ENCODE data around the gene ABCA6. TPM values are rescaled to one million over a fixed set of nuclear protein-coding genes. Genes with fewer than 3 reads are reported as not detected.

The ABCA6 gene
- total and polyA plus RNA-seq, 9 of the 15 experiments (the other 6 are each of a cell fraction or from before 2014, with no cell fraction given): 0.06 to 0.73 (median 0.15) TPM

GRCh38 chr17:69096541-69096940 is 45.2 kb downstream of the ABCA6 start:
- peaks cover 3 to 38% of the 10 kb centered on the region in 2 experiments; a peak in 4 of 5 replicates for H3K4me1 ChIP-seq (replicated peaks in 1 of 2; ENCODE audit: control insufficient read depth in 2 of 2, insufficient read depth in 2 of 2, low read length in 2 of 2)
- no peak overlapping the region for H3K9ac ChIP-seq (ENCODE audit: insufficient read depth in 1 of 2, low read depth in 2 of 2, low read length in 2 of 2)
- DNase-seq (ENCODE audit: extremely low read depth in 1 of 4, low spot score in 3 of 4) (no peak), ATAC-seq (no peak), FAIRE-seq (no peak)
- in situ Hi-C loops (cut with MboI): no loop called here
- no peak overlapping the region for H3K27ac ChIP-seq (ENCODE audit: extremely low read depth, low read depth, low read length)
- no peak overlapping the region for H2AFZ ChIP-seq (ENCODE audit: low read depth, low read length)
- H3K9me3 ChIP-seq (replicated peaks; ENCODE audit: control insufficient read depth, insufficient read depth, low read depth, low read length): peaks cover 5% of the 10 kb centered on the region
- 88% methylated on average over 1 of the region's 1 CpG for WGBS (ENCODE audit: insufficient coverage, low coverage, missing lambda C conversion rate)
- no peaks in the 10 kb centered on the region for H3K79me2 ChIP-seq (ENCODE audit: control insufficient read depth, insufficient read depth, low read length)
- H4K20me1 ChIP-seq (replicated peaks; ENCODE audit: control insufficient read depth, insufficient read depth, low read length): no peaks in the 10 kb centered on the region
- POLR2A ChIA-PET: no interaction called here
- BruUV-seq (replicated peaks): no TSS peak
- CTCF ChIA-PET (ENCODE audit: low intra/inter-chr PET ratio): no interaction called here
- H3K27me3 ChIP-seq (ENCODE audit: control insufficient read depth in 2 of 2, insufficient read depth in 2 of 2, low read length in 2 of 2): no peaks in the 10 kb centered on the region
- no peaks in the 10 kb centered on the region for H3K9me1 ChIP-seq (ENCODE audit: control insufficient read depth, insufficient read depth, low read length)
- H3K36me3 ChIP-seq (ENCODE audit: control insufficient read depth, insufficient read depth, low read length): peaks cover 4% of the 10 kb centered on the region; the same call in 1 of the 3 replicates
- intact Hi-C loops (cut with micrococcal nuclease): no loop called here
- H3K4me3 ChIP-seq: no peak overlapping the region
- no peak overlapping the region for H3K4me2 ChIP-seq (ENCODE audit: insufficient read depth, low read length)
- TF ChIP-seq ZBTB7A (IDR thresholded peaks at IDR 0.05; ENCODE audit: borderline replicate concordance, control insufficient read depth, low read depth, low read length): no peak
- TF ChIP-seq DEAF1 (CRISPR knock-in tag; IDR thresholded peaks at IDR 0.05): no peak
- no peak for TF ChIP-seq NFE2 (IDR thresholded peaks at IDR 0.05; ENCODE audit: low read depth)
- no peak for TF ChIP-seq ARID1B (IDR thresholded peaks at IDR 0.05)
- no peak for TF ChIP-seq HDGF (IDR thresholded peaks at IDR 0.05)
- TF ChIP-seq PCBP1 (IDR thresholded peaks at IDR 0.05; ENCODE audit: low read depth, low read length, poor library complexity, severe bottlenecking): no peak
- TF ChIP-seq CREB1 (IDR thresholded peaks at IDR 0.05): no peak
- no peak for TF ChIP-seq CREB1 (CRISPR knock-in tag; IDR thresholded peaks at IDR 0.05)
- TF ChIP-seq BCOR (IDR thresholded peaks at IDR 0.05): no peak
- no peak for TF ChIP-seq RERE (CRISPR knock-in tag; IDR thresholded peaks at IDR 0.05; ENCODE audit: borderline replicate concordance)
- no peak for TF ChIP-seq SETDB1 (IDR thresholded peaks at IDR 0.05; ENCODE audit: low read length)
- TF ChIP-seq, protein P1, sequence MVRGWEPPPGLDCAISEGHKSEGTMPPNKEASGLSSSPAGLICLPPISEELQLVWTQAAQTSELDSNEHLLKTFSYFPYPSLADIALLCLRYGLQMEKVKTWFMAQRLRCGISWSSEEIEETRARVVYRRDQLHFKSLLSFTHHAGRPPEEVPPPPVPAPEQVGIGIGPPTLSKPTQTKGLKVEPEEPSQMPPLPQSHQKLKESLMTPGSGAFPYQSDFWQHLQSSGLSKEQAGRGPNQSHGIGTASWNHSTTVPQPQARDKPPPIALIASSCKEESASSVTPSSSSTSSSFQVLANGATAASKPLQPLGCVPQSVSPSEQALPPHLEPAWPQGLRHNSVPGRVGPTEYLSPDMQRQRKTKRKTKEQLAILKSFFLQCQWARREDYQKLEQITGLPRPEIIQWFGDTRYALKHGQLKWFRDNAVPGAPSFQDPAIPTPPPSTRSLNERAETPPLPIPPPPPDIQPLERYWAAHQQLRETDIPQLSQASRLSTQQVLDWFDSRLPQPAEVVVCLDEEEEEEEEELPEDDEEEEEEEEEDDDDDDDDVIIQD (CRISPR knock-in tag; IDR thresholded peaks at IDR 0.05): no peak
- TF ChIP-seq, protein P2, sequence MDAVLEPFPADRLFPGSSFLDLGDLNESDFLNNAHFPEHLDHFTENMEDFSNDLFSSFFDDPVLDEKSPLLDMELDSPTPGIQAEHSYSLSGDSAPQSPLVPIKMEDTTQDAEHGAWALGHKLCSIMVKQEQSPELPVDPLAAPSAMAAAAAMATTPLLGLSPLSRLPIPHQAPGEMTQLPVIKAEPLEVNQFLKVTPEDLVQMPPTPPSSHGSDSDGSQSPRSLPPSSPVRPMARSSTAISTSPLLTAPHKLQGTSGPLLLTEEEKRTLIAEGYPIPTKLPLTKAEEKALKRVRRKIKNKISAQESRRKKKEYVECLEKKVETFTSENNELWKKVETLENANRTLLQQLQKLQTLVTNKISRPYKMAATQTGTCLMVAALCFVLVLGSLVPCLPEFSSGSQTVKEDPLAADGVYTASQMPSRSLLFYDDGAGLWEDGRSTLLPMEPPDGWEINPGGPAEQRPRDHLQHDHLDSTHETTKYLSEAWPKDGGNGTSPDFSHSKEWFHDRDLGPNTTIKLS (IDR thresholded peaks at IDR 0.05; ENCODE audit: borderline replicate concordance, low read depth): no peak
- TF ChIP-seq ZNF165 (CRISPR knock-in tag; IDR thresholded peaks at IDR 0.05; ENCODE audit: borderline replicate concordance): no peak

All from K562 (cell line).